ENCODE results near the gene IQCE. TPM values are rescaled to one million over a fixed set of nuclear protein-coding genes. Genes with fewer than 3 reads are reported as not detected.

IQCE gene
- total and polyA plus RNA-seq, 10 of the 15 experiments (the other 5 are each of a cell fraction or from before 2014, with no cell fraction given) = 0.37 to 8.1 (median 3.7) TPM

DNA sequence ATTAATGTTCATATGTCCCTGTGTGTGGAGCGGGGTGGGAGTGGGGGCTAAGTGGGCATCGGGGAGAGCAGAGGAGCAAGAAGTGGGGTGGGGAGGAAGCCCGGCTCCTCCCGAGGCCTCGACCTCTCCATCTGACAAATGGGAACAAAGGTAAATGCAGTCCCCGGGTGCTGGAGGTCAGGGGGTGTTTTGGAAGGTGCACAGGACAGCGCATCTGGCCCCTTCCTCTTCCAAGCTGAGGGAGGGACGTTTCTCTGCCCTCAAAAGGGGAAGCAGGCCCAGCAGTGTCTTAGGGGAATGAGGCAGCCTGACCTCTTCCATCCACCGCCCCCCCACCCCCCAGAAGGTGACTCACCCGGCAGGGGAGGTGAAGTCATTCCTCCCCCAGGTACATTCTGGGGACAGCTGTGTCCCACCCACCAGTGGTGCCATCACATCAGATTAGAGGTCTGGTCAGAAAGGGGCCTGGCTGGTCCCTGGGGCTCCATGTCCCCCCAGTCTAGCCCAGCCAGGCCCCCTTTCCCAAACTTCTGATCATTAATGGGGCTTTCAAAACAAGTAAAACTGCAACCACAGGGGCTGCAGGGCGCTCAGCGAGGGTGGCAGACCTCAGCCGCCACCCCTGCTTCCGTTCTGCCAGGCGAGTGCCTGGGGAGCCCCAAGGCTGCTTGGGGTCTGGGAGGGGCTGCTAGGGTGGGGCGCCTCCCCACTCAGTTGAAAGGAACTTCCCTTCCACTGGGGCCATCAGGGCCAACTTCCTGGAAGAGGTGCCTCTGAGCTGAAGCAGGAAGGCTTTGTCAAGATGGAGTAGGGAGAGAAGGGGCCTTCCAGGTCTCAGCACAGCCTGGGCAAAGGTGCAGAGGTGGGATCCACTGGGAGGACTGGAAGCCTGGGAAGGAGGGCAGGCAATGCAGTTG lies 28.4 kb upstream of the IQCE start:
- Histone ChIP-seq H3K9me3 (replicated peaks; ENCODE audit: control insufficient read depth, insufficient read depth, low read length) (no peaks in the 10 kb centered on the region), H3K27ac (ENCODE audit: control insufficient read depth, insufficient read depth) (peak overlapping the region; percentile 50), H3K4me1 (ENCODE audit: control insufficient read depth, insufficient read depth, low read length) (peaks cover 29% of the 10 kb centered on the region), H4K20me1 (ENCODE audit: control insufficient read depth, insufficient read depth) (no peaks in the 10 kb centered on the region), H3K9ac (ENCODE audit: control insufficient read depth, insufficient read depth, low read length) (peak overlapping the region; percentile 16; the same call in 1 of the 2 replicates), H3K4me2 (ENCODE audit: control insufficient read depth, insufficient read depth) (peak overlapping the region; percentile 82; the same call in 1 of the 2 replicates), H2AFZ (ENCODE audit: control insufficient read depth, low read depth, low read length) (peak overlapping the region; percentile 73), H3K27me3 (replicated peaks in 1 of 2; ENCODE audit: control insufficient read depth in 2 of 2, insufficient read depth in 2 of 2, low read length in 1 of 2) (no peaks in the 10 kb centered on the region), H3K4me3 (no peak overlapping the region), H3K79me2 (ENCODE audit: control insufficient read depth, insufficient read depth, low read length) (no peaks in the 10 kb centered on the region), H3K36me3 (ENCODE audit: control insufficient read depth in 2 of 2, insufficient read depth in 2 of 2, low read length in 1 of 2) (no peaks in the 10 kb centered on the region)
- ChIA-PET SMC1A (ENCODE audit: uncharacterized antibody, unreplicated experiment) (interaction anchor here (1.7 to 2.8 kb wide), 2 partner anchors 21 to 36 kb away, joined by 7 to 8 read pairs; no protein-coding TSS in a partner anchor), RAD21 (ENCODE audit: unreplicated experiment) (interaction anchor here (2.2 kb wide), 1 partner anchor 180 kb away, joined by 6 read pairs; no protein-coding TSS in a partner anchor), POLR2A (interaction anchor here (0.5 to 2.3 kb wide), 7 partner anchors 9 to 100 kb away, joined by 3 to 8 read pairs (median 3); no protein-coding TSS in a partner anchor), CTCF (interaction anchor here (1.0 kb wide), 1 partner anchor 61 kb away, joined by 3 read pairs; no protein-coding TSS in a partner anchor)
- intact Hi-C loops (cut with micrococcal nuclease; ENCODE audit: unreplicated experiment) = no loop called here
- in situ Hi-C loops (cut with MboI) = no loop called here
- WGBS (ENCODE audit: insufficient coverage, insufficient replicate concordance, low lambda C conversion rate, missing lambda C conversion rate) = 6% methylated on average over 16 of the region's 16 CpGs
- FAIRE-seq (peak; percentile 47), DNase-seq (ENCODE audit: low read depth, low spot score) (peak; percentile 39), ATAC-seq (peak; percentile 76)
- BruUV-seq (replicated peaks) = no TSS peak
- TF ChIP-seq BHLHE40 (IDR thresholded peaks at IDR 0.05; ENCODE audit: borderline replicate concordance in 1 of 2, low read depth in 2 of 2, low read length in 1 of 2) (peak in 1 of 2 experiments; percentile 7; a peak in 1 of 4 replicates), SMAD1 (IDR thresholded peaks at IDR 0.05; ENCODE audit: low read depth, partially characterized antibody) (no peak), SMARCA5 (IDR thresholded peaks at IDR 0.05) (peak; percentile 57; the same call in 1 of the 2 replicates), RB1 (IDR thresholded peaks at IDR 0.05; ENCODE audit: borderline replicate concordance) (no peak), STAT1 (conservative IDR thresholded peaks at IDR 0.05) (no peak), JUNB (IDR thresholded peaks at IDR 0.05) (peak; percentile 70), MTA2 (IDR thresholded peaks at IDR 0.05; ENCODE audit: low read depth) (no peak), JUND (IDR thresholded peaks at IDR 0.05; ENCODE audit: low read depth, low read length) (peak; percentile 50; the same call in 1 of the 2 replicates), MYB (IDR thresholded peaks at IDR 0.05; ENCODE audit: borderline replicate concordance, low read depth, low read length) (no peak), SPI1 (IDR thresholded peaks at IDR 0.05; ENCODE audit: borderline replicate concordance, insufficient read depth, low read depth, low read length) (peak; percentile 72; the same call in 1 of the 2 replicates), KLF5 (IDR thresholded peaks at IDR 0.05; ENCODE audit: partially characterized antibody) (no peak), RAD21 (IDR thresholded peaks at IDR 0.05; ENCODE audit: insufficient read depth, low read depth, low read length) (no peak), POLR2A (IDR thresholded peaks at IDR 0.05; ENCODE audit: low read depth, low read length) (no peak), HDGF (IDR thresholded peaks at IDR 0.05) (peak; percentile 20), ZNF622 (IDR thresholded peaks at IDR 0.05) (no peak), RUNX3 (IDR thresholded peaks at IDR 0.05; ENCODE audit: low read length) (peak; percentile 25; the same call in 1 of the 2 replicates), NBN (IDR thresholded peaks at IDR 0.05) (no peak), NRF1 (conservative IDR thresholded peaks at IDR 0.05; ENCODE audit: low read depth, low read length) (no peak), SIN3A (IDR thresholded peaks at IDR 0.05; ENCODE audit: low read depth, low read length) (no peak), EGR1 (IDR thresholded peaks at IDR 0.05; ENCODE audit: borderline replicate concordance in 1 of 2, low read depth in 2 of 2, low read length in 2 of 2) (peak in 1 of 2 experiments; percentile 51; a peak in 1 of 3 replicates), EED (IDR thresholded peaks at IDR 0.05; ENCODE audit: low read depth) (0 out of 2 replicates have a peak, but pooled peaks have one; percentile 5), EP300 (IDR thresholded peaks at IDR 0.05; ENCODE audit: borderline replicate concordance in 1 of 2, control insufficient read depth in 1 of 2, low read depth in 2 of 2, low read length in 2 of 2) (peak in 1 of 2 experiments; percentile 10; a peak in 1 of 4 replicates), IKZF1 (conservative IDR thresholded peaks at IDR 0.05) (peak; percentile 4), ETV6 (conservative IDR thresholded peaks at IDR 0.05 in 1 of 2, IDR thresholded peaks at IDR 0.05 in 1 of 2; ENCODE audit: borderline replicate concordance in 1 of 2, low read depth in 1 of 2) (peak in 1 of 2 experiments; percentile 59; a peak in 1 of 4 replicates)
- TF ChIP-seq, protein P1, sequence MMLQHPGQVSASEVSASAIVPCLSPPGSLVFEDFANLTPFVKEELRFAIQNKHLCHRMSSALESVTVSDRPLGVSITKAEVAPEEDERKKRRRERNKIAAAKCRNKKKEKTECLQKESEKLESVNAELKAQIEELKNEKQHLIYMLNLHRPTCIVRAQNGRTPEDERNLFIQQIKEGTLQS (IDR thresholded peaks at IDR 0.05; ENCODE audit: borderline replicate concordance, extremely low read depth, low read depth, low read length) = no peak
